ENCODE measurements around the gene THBS2. TPM values are rescaled to one million over a fixed set of nuclear protein-coding genes. Genes with fewer than 3 reads are reported as not detected.

The THBS2 gene
- total and polyA plus RNA-seq, 3 donors from 2014 or later, result 4.8 to 17.9 (median 7.6) TPM

DNA sequence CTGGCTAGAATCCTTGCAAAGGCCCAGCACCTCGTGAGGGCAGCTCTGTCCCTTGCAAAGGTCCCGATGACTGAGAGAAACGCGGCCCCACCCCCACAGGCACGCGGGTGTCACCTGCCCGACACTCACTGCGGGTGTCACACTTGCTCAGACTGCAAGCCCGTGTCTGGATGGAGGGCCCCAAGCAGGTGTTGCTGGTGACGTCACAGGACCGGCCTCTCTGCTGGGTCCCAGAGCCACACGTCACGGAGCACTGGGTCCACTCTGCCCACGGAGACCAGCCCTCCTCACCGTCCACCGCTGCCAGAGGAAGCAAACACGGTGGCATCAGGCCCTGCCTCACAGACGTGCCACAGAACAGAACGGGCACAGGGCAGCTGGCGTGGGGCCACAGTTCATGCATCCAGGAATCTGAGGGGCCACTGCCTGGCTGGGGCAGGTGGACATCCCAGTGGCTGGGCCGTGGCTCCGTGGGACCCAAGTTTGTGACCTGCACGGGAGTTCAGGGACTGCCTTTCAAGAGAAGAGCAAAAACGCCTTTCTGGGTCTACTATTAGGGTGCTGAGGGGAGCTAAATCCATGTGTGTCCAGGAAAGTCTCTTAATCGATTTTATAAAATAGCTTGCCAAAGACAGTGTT, 16.0 kb downstream of the THBS2 start:
- no peak for DNase-seq
- Histone ChIP-seq H3K4me1 (no peaks in the 10 kb centered on the region), H3K27me3 (no peaks in the 10 kb centered on the region), H3K36me3 (ENCODE audit: low read depth, missing control alignments) (no peaks in the 10 kb centered on the region), H3K27ac (no peak overlapping the region), H3K9me3 (no peaks in the 10 kb centered on the region), H3K4me3 (no peak overlapping the region)
- 86 to 90% methylated on average over 14 to 25 of the region's 25 CpGs for WGBS, 2 donors
- intact Hi-C loops (cut with DNase I; ENCODE audit: low total_unique reads), result no loop called here
- no peak for TF ChIP-seq POLR2A (IDR thresholded peaks at IDR 0.05)
- TF ChIP-seq, protein P1, sequence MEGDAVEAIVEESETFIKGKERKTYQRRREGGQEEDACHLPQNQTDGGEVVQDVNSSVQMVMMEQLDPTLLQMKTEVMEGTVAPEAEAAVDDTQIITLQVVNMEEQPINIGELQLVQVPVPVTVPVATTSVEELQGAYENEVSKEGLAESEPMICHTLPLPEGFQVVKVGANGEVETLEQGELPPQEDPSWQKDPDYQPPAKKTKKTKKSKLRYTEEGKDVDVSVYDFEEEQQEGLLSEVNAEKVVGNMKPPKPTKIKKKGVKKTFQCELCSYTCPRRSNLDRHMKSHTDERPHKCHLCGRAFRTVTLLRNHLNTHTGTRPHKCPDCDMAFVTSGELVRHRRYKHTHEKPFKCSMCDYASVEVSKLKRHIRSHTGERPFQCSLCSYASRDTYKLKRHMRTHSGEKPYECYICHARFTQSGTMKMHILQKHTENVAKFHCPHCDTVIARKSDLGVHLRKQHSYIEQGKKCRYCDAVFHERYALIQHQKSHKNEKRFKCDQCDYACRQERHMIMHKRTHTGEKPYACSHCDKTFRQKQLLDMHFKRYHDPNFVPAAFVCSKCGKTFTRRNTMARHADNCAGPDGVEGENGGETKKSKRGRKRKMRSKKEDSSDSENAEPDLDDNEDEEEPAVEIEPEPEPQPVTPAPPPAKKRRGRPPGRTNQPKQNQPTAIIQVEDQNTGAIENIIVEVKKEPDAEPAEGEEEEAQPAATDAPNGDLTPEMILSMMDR (IDR thresholded peaks at IDR 0.05), result no peak

DNA sequence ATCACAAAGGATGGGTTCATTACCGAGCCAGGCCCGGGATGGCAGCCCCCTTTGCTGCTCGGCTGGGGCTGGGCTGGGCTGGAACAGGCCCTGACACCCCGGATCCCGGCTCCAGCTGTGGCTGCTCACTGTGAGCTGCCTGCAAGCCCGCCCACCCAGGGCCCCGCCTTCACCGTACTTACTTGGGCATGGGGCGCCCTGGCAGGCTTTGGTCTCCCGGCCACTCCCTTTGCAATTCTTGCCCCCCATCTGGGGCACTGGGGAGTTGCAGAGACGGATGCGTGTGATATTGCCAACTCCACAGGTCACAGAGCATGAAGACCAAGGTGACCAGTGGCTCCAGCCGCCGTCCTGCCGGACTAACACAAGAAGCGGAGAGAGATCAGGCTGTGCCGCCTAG, 16.7 kb downstream of the THBS2 start:
- no peaks in the 10 kb centered on the region for H3K4me1 ChIP-seq
- H3K36me3 ChIP-seq (ENCODE audit: low read depth, missing control alignments), result no peaks in the 10 kb centered on the region
- H3K27me3 ChIP-seq, result no peaks in the 10 kb centered on the region
- no peak overlapping the region for H3K27ac ChIP-seq
- 88 to 98% methylated on average over 12 to 17 of the region's 17 CpGs for WGBS, 2 donors
- H3K9me3 ChIP-seq, result no peaks in the 10 kb centered on the region
- no peak for DNase-seq
- no peak overlapping the region for H3K4me3 ChIP-seq
- intact Hi-C loops (cut with DNase I; ENCODE audit: low total_unique reads), result no loop called here
- no peak for TF ChIP-seq POLR2A (IDR thresholded peaks at IDR 0.05)

DNA sequence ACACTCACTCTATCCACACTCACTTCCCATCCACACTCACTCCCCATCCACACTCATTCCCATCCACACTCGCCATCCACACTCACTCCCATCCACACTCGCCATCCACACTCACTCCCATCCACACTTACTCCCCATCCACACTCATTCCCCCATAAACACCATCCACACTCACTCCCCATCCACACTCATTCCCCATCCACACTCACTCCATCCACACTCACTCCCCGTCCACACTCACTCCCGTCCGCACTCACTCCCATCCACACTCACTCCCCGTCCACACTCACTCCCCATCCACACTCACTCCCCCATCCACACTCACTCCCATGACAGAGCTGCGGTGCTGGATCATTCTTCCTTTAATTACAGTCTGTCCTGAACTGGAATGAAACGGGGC, 17.1 kb downstream of the THBS2 start:
- no peaks in the 10 kb centered on the region for H3K36me3 ChIP-seq (ENCODE audit: low read depth, missing control alignments)
- intact Hi-C loops (cut with DNase I; ENCODE audit: low total_unique reads), result no loop called here
- no peak overlapping the region for H3K27ac ChIP-seq
- no peak for TF ChIP-seq POLR2A (IDR thresholded peaks at IDR 0.05)
- TF ChIP-seq, protein P1 (IDR thresholded peaks at IDR 0.05), result no peak
- H3K9me3 ChIP-seq, result no peaks in the 10 kb centered on the region
- WGBS, 2 donors, result 90 to 93% methylated on average over 8 of the region's 8 CpGs
- H3K4me1 ChIP-seq, result no peaks in the 10 kb centered on the region
- no peak for DNase-seq
- no peaks in the 10 kb centered on the region for H3K27me3 ChIP-seq
- no peak overlapping the region for H3K4me3 ChIP-seq

DNA sequence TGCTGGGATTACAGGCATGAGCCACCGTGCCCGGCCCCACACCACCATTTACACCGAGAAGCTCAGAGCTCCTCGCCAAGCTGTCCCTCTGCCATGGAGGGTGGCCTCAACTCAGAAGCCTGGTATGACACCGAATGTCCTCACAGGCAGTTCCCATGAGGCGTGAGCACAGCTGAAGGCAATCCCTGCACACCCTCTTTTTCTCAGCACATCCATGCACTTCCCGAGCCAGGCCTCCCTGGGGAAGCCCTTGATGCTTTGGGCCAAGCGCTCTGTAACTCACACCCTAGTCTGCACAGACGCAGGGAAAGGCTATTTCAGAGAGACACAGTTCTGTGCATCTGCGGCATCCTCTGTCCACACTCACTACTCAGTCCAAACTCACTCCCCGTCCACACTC, 18.4 kb downstream of the THBS2 start:
- 88 to 90% methylated on average over 11 of the region's 11 CpGs for WGBS, 2 donors
- intact Hi-C loops (cut with DNase I; ENCODE audit: low total_unique reads), result no loop called here
- no peak for DNase-seq
- no peak overlapping the region for H3K27ac ChIP-seq
- no peaks in the 10 kb centered on the region for H3K27me3 ChIP-seq
- H3K36me3 ChIP-seq (ENCODE audit: low read depth, missing control alignments), result no peaks in the 10 kb centered on the region
- H3K4me1 ChIP-seq, result no peaks in the 10 kb centered on the region
- TF ChIP-seq POLR2A (IDR thresholded peaks at IDR 0.05), result no peak
- TF ChIP-seq, protein P1 (IDR thresholded peaks at IDR 0.05), result no peak
- H3K9me3 ChIP-seq, result no peaks in the 10 kb centered on the region
- no peak overlapping the region for H3K4me3 ChIP-seq

DNA sequence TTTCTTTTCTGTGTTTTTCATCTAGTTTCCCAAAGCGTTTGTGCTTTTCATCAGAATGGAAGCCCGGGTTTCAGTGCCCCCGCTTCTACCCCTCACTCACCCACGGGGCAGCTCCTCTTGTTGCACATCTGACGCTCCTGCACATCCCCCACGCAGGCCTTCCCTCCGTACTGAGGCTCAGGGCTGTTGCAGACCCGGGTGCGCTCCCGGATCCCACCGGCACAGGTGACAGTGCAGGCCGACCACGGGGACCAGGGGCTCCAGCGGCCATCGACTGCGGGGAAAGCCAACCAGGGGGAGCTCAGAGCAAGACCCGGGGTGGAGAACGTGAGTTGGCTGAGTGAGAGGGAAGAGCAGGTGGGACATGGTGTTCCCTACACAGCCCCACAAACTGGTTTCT, 19.0 kb downstream of the THBS2 start:
- no peaks in the 10 kb centered on the region for H3K36me3 ChIP-seq (ENCODE audit: low read depth, missing control alignments)
- TF ChIP-seq POLR2A (IDR thresholded peaks at IDR 0.05), result no peak
- TF ChIP-seq, protein P1 (IDR thresholded peaks at IDR 0.05), result no peak
- intact Hi-C loops (cut with DNase I; ENCODE audit: low total_unique reads), result no loop called here
- H3K27me3 ChIP-seq, result no peaks in the 10 kb centered on the region
- DNase-seq, result no peak
- H3K27ac ChIP-seq, result no peak overlapping the region
- WGBS, 2 donors, result 91 to 94% methylated on average over 18 of the region's 18 CpGs
- H3K4me3 ChIP-seq, result no peak overlapping the region
- no peaks in the 10 kb centered on the region for H3K4me1 ChIP-seq
- no peaks in the 10 kb centered on the region for H3K9me3 ChIP-seq
